WI38 (cell line): ENCODE measurements around the gene ILDR1.

Experiments used
- H3K4me3 ChIP-seq: 2 replicates; pipeline ENCODE4 v1.5.1; 2011; ENCODE audit warnings: low read depth, mild to moderate bottlenecking, control low read depth, low read length
- TF ChIP-seq, protein P1 (sequence below): IDR thresholded peaks from 2 replicates; pipeline ENCODE4 v1.5.1; 2012; ENCODE audit warnings: low read depth, mild to moderate bottlenecking, control low read depth, low read length

Gene ILDR1

DNA sequence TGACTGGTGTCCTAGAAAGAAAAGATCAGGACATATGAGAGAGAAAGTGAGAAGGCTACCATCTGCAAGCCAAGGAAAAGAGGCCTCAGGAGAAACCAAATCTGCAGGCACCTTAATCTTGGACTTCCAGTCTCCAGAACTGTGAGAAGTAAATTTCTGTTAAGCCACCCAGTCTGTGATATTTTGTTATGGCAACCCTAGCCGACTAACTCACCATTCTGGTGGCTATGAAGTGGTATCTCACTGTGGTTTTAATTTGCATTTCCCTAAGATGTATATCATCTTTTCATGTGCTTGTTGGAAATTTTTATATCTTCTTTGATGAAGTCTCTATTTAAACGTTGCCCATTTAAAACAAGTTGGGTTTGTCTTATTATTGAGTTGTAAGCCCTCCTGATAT lies 40.6 kb downstream of the ILDR1 start:
- H3K4me3 ChIP-seq, result no peak overlapping the region
- TF ChIP-seq, protein P1, sequence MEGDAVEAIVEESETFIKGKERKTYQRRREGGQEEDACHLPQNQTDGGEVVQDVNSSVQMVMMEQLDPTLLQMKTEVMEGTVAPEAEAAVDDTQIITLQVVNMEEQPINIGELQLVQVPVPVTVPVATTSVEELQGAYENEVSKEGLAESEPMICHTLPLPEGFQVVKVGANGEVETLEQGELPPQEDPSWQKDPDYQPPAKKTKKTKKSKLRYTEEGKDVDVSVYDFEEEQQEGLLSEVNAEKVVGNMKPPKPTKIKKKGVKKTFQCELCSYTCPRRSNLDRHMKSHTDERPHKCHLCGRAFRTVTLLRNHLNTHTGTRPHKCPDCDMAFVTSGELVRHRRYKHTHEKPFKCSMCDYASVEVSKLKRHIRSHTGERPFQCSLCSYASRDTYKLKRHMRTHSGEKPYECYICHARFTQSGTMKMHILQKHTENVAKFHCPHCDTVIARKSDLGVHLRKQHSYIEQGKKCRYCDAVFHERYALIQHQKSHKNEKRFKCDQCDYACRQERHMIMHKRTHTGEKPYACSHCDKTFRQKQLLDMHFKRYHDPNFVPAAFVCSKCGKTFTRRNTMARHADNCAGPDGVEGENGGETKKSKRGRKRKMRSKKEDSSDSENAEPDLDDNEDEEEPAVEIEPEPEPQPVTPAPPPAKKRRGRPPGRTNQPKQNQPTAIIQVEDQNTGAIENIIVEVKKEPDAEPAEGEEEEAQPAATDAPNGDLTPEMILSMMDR, result no peak

GRCh38 chr3:121980450-121980796 lies 41.6 kb downstream of the ILDR1 start:
- TF ChIP-seq, protein P1, result no peak
- no peak overlapping the region for H3K4me3 ChIP-seq

GRCh38 chr3:121979734-121980449 lies 42.2 kb downstream of the ILDR1 start:
- no peak overlapping the region for H3K4me3 ChIP-seq
- TF ChIP-seq, protein P1, result no peak

GRCh38 chr3:121979246-121979645 lies 42.8 kb downstream of the ILDR1 start:
- H3K4me3 ChIP-seq, result no peak overlapping the region
- TF ChIP-seq, protein P1, result no peak

DNA sequence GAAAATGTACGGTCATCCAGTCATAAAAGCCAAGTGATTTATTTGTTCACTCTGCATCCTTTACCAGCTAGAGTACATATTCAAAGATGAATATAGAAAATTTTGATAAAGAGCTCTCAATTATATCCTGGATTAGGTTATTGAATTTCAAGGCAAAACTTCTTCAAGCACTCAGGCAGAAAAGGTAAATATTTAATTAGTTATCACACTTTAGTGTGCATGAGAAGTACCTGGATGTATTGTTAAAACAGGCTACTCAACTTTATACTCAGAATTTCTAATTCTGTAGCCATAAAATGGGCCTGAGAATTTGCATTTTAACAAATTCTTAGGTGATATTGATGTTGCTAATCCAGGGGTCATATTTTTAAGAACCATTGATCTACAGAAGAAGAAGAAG lies 45.3 kb downstream of the ILDR1 start:
- no peak overlapping the region for H3K4me3 ChIP-seq
- TF ChIP-seq, protein P1, result no peak

DNA sequence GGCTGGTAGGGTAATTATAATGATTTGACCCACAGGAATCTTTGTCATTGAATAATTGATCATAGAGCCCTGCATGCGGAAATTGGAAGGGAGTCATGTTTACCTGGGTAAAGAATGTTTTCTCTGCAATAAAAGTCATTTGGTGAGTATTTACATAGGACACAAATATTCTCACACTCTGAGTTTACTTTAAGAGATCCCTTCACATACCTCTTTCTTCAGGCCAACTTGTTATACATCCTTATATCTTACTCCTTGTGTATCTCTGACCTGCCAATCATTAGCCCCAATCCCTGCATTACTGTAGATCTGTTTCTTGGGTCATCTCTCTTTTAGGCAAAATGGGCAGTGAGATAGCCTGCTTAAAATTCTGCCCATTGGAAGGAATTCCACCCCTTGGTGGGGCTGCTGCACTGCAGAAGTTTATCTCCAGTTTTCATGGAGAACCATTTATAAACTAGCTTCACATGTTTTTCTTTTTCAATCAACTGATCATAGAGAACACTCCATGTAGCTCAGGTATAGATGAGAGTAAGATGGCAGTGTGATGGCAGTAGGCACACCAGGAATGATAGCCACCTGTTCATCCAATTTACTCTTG lies 46.2 kb downstream of the ILDR1 start:
- TF ChIP-seq, protein P1, result no peak
- no peak overlapping the region for H3K4me3 ChIP-seq

GRCh38 chr3:121974601-121975111 lies 47.4 kb downstream of the ILDR1 start:
- TF ChIP-seq, protein P1, result no peak
- no peak overlapping the region for H3K4me3 ChIP-seq
